ENCODE measurements around the gene HDGF. TPM values are rescaled to one million over a fixed set of nuclear protein-coding genes. Genes with fewer than 3 reads are reported as not detected.

Gene HDGF
- total RNA-seq, 1 donor from 2014 or later, result 153 TPM

DNA sequence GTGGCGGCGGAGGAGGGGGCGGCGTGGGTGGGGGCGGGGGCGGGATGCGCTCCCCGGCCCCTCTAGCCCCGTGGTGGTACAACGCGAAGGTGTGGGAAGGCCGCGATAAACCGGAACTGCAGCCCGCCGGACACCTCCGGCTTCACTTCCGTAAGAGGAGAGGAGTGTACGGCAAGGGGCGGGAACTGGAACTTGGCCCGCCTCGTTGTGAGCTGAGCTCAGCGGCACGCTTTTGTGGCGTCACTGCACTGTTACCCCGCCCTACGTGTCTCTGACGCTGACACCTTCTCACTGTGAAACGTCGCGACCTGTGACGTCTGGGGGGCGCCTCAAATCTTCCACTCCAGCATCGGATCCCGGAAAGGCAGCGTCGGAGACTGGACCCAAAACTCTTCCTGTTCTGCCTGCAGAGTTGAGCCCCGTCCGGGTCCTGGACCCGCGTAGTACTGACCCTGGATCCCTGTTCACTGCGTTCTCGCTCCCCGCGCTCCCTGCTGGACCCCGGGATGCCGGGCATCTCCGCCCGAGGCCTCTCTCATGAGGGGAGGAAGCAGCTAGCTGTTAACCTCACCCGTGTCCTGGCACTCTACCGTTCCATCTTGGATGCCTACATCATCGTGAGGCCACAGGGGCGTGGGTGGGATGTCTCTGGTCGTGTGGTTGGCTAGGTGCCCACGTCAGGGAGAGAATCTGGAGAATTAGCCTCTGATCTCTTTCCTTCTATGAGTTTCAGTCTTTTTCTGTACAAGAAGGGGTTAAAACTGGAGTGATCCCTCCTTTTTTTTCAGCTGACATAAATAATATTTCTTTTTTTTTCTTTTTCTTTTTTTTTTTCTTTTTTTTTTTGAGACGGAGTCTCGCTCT is 22.6 kb downstream of the HDGF start, which contains the start of gene ISG20L2:
ISG20L2 (minus strand) TSS at position 168 of the 864 bp plus-strand sequence. CDS start 1,114 bp downstream, outside the sequence.
- Histone ChIP-seq H3K4me3 (peak within 1 kb of the TSS; percentile 82 to 84), H3K36me3 (peaks cover 7 to 27% of the 10 kb centered on the region in 2 donors), H3K9me3 (no peaks in the 10 kb centered on the region), H3K27ac (peak within 1 kb of the TSS; percentile 95 to 97), H3K27me3 (no peaks in the 10 kb centered on the region), H3K4me1 (peaks cover 24 to 35% of the 10 kb centered on the region in 2 donors)
- DNase-seq (ENCODE audit: low spot score in 2 of 2), result peak; percentile 90 to 99
- TF ChIP-seq, protein P1, sequence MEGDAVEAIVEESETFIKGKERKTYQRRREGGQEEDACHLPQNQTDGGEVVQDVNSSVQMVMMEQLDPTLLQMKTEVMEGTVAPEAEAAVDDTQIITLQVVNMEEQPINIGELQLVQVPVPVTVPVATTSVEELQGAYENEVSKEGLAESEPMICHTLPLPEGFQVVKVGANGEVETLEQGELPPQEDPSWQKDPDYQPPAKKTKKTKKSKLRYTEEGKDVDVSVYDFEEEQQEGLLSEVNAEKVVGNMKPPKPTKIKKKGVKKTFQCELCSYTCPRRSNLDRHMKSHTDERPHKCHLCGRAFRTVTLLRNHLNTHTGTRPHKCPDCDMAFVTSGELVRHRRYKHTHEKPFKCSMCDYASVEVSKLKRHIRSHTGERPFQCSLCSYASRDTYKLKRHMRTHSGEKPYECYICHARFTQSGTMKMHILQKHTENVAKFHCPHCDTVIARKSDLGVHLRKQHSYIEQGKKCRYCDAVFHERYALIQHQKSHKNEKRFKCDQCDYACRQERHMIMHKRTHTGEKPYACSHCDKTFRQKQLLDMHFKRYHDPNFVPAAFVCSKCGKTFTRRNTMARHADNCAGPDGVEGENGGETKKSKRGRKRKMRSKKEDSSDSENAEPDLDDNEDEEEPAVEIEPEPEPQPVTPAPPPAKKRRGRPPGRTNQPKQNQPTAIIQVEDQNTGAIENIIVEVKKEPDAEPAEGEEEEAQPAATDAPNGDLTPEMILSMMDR (IDR thresholded peaks at IDR 0.05), result no peak
- intact Hi-C loops (cut with DNase I), result loop anchor here (1.0 to 5.0 kb wide), 7 partner anchors 12 to 390 kb away; partner anchors contain the start of genes CCT3, CRABP2, HDGF and MRPL24

- intact Hi-C loops (cut with DNase I), result loop anchor here (1.0 to 5.0 kb wide), 7 partner anchors 13 to 389 kb away; partner anchors contain the start of genes CCT3, CRABP2, HDGF and MRPL24
- TF ChIP-seq, protein P1 (IDR thresholded peaks at IDR 0.05), result no peak
- H3K4me1 ChIP-seq, result peaks cover 24 to 35% of the 10 kb centered on the region in 2 donors
Measured at GRCh38 chr1:156727926-156728598, 23.4 kb downstream of the HDGF start, which contains the start of gene METTL25B. Gene METTL25B, plus strand, starts transcription at chr1:156728469. Its CDS starts 636 bp downstream, at chr1:156729105.

GRCh38 chr1:156727492-156727891 is 24.0 kb downstream of the HDGF start:
- intact Hi-C loops (cut with DNase I), result loop anchor here (5.0 kb wide), 1 partner anchor 270 kb away; no protein-coding TSS in a partner anchor
- H3K27ac ChIP-seq, result peak overlapping the region; percentile 95 to 97
- H3K4me1 ChIP-seq, result peaks cover 24 to 35% of the 10 kb centered on the region in 2 donors

More at GRCh38 chr1:156727926-156728598, 23.4 kb downstream of the HDGF start, which contains the start of gene METTL25B:
- H3K9me3 ChIP-seq, result no peaks in the 10 kb centered on the region
- no peaks in the 10 kb centered on the region for H3K27me3 ChIP-seq
- peak in 1 of 2 donors; percentile 90 for DNase-seq (ENCODE audit: low spot score in 2 of 2)
- H3K27ac ChIP-seq, result peak within 1 kb of the TSS; percentile 95 to 97
- H3K36me3 ChIP-seq, result peaks cover 13 to 28% of the 10 kb centered on the region in 2 donors
- peak within 1 kb of the TSS; percentile 82 to 84 for H3K4me3 ChIP-seq

GRCh38 chr1:156726549-156727226 is 24.8 kb downstream of the HDGF start:
- no peaks in the 10 kb centered on the region for H3K27me3 ChIP-seq
- H3K4me1 ChIP-seq, result peaks cover 24 to 35% of the 10 kb centered on the region in 2 donors
- peaks cover 19 to 30% of the 10 kb centered on the region in 2 donors for H3K36me3 ChIP-seq
- H3K27ac ChIP-seq, result no peak overlapping the region
- no peak for DNase-seq (ENCODE audit: low spot score in 2 of 2)
- intact Hi-C loops (cut with DNase I), result loop anchor here (5.0 kb wide), 1 partner anchor 269 kb away; no protein-coding TSS in a partner anchor
- peak overlapping the region; percentile 82 to 84 for H3K4me3 ChIP-seq
- H3K9me3 ChIP-seq, result no peaks in the 10 kb centered on the region
- TF ChIP-seq, protein P1 (IDR thresholded peaks at IDR 0.05), result peak; percentile 15 to 43 (median 41)

More at GRCh38 chr1:156727492-156727891, 24.0 kb downstream of the HDGF start:
- TF ChIP-seq, protein P1 (IDR thresholded peaks at IDR 0.05), result no peak
- Histone ChIP-seq H3K36me3 (peaks cover 19 to 29% of the 10 kb centered on the region in 2 donors), H3K27me3 (no peaks in the 10 kb centered on the region), H3K4me3 (peak overlapping the region; percentile 82 to 84), H3K9me3 (no peaks in the 10 kb centered on the region)
- no peak for DNase-seq (ENCODE audit: low spot score in 2 of 2)
